Endothelial cell of umbilical vein (primary cell): ENCODE results near the gene TMTC1. TPM values are rescaled to one million over a fixed set of nuclear protein-coding genes. Genes with fewer than 3 reads are reported as not detected.

Experiments used
- BruUV-seq: library from RNA; stranded (reverse); fragments of 400-500 nt; replicated peaks from 2 replicates; lab custom pipeline; 2021; lab: Mats Ljungman, UMichigan
- CTCF ChIA-PET: fragments of 300-600, 350-600 bp; sonication (Branson Sonifier 250); formaldehyde crosslinking; loops from one replicate; lab custom pipeline; 2021; ENCODE audit warnings: antibody characterized with exemption, inconsistent platforms; lab: Charles Lee
- POLR2A ChIA-PET: fragments of 300-600, 350-600 bp; sonication (Branson Sonifier 250); formaldehyde crosslinking; loops from one replicate; lab custom pipeline; 2021; ENCODE audit warnings: antibody characterized with exemption, inconsistent platforms; lab: Charles Lee
- DNase-seq: peaks from one replicate; pipeline ENCODE4 v3.0.0-alpha.2; 2011; ENCODE audit warnings: low read depth, low spot score
- FAIRE-seq: peaks from 2 replicates; lab custom pipeline; 2011; peaks lifted over from hg19 to GRCh38; lab: Jason Lieb, UNC
- H2AFZ ChIP-seq: 2 replicates; pipeline ENCODE4 v1.6.0; 2012; ENCODE audit warnings: low read depth, low read length, control low read depth, inconsistent platforms
- H3K27ac ChIP-seq: 2 replicates; pipeline ENCODE4 v1.5.1; 2011; ENCODE audit warnings: low read depth, mild to moderate bottlenecking, control low read depth, low read length, moderate library complexity; ENCODE audit not compliant: insufficient read depth
- H3K27me3 ChIP-seq, 2 experiments: 2 replicates each; pipeline versions ENCODE4 v1.6.0 to v1.6.1; 2011; ENCODE audit warnings: low read length in 2 of 2, mixed read lengths in 1 of 2; ENCODE audit not compliant: control insufficient read depth in 2 of 2, insufficient read depth in 2 of 2
- H3K36me3 ChIP-seq, 2 experiments: 2 replicates in 1 of 2; 3 replicates in 1 of 2; pipeline ENCODE4 v1.5.1; 2011; ENCODE audit warnings: low read length in 2 of 2, mild to moderate bottlenecking in 1 of 2, moderate library complexity in 1 of 2; ENCODE audit not compliant: control insufficient read depth in 2 of 2, insufficient read depth in 2 of 2; ENCODE audit errors: extremely low read depth in 1 of 2
- H3K4me1 ChIP-seq: 3 replicates; pipeline ENCODE4 v1.5.1; 2011; ENCODE audit warnings: mild to moderate bottlenecking, low read length; ENCODE audit not compliant: control insufficient read depth, insufficient read depth; ENCODE audit errors: extremely low read depth
- H3K4me2 ChIP-seq: 2 replicates; pipeline ENCODE4 v1.6.1; 2011; ENCODE audit warnings: low read length, control low read depth, mixed read lengths; ENCODE audit not compliant: insufficient read depth
- H3K4me3 ChIP-seq, 3 experiments: fragments of 200-600 bp in 1 of 3; sonication (generic), shearing (Covaris generic) in 1 of 3; replicated peaks in 1 of 3; 2 replicates each; pipeline ENCODE4 v1.5.1; 2011 to 2016; ENCODE audit warnings: control low read depth in 3 of 3, low read length in 3 of 3, mild to moderate bottlenecking in 2 of 3, inconsistent platforms in 1 of 3, low read depth in 1 of 3, moderate library complexity in 1 of 3; ENCODE audit not compliant: insufficient read depth in 1 of 3
- H3K79me2 ChIP-seq: 2 replicates; pipeline ENCODE4 v1.6.0; 2012; ENCODE audit warnings: low read length, inconsistent platforms; ENCODE audit not compliant: control insufficient read depth, insufficient read depth
- H3K9ac ChIP-seq: replicated peaks from 2 replicates; pipeline ENCODE3; 2011; ENCODE audit warnings: low read length, control low read depth; ENCODE audit not compliant: insufficient read depth; ENCODE audit errors: extremely low read depth
- H3K9me1 ChIP-seq: replicated peaks from 3 replicates; pipeline ENCODE4 v1.6.0; 2011; ENCODE audit warnings: mild to moderate bottlenecking, low read length; ENCODE audit not compliant: control insufficient read depth, insufficient read depth; ENCODE audit errors: extremely low read depth
- H3K9me3 ChIP-seq: replicated peaks from 2 replicates; pipeline ENCODE4 v1.5.1; 2012; ENCODE audit warnings: low read length, inconsistent platforms; ENCODE audit not compliant: control insufficient read depth, insufficient read depth
- H4K20me1 ChIP-seq: replicated peaks from 2 replicates; pipeline ENCODE3; 2011; ENCODE audit warnings: mild to moderate bottlenecking, low read length; ENCODE audit not compliant: control insufficient read depth, insufficient read depth; ENCODE audit errors: extremely low read depth
- CTCF ChIP-seq, 2 donors: IDR thresholded peaks; 1 replicate in 1 of 2; 2 replicates in 1 of 2; pipeline ENCODE4 v1.5.1; 2011; ENCODE audit warnings: low read length in 2 of 2, mild to moderate bottlenecking in 2 of 2, moderate library complexity in 2 of 2, control low read depth in 1 of 2, inconsistent platforms in 1 of 2, low read depth in 1 of 2; ENCODE audit not compliant: insufficient read depth in 1 of 2; ENCODE audit errors: extremely low read depth in 1 of 2
- EZH2 ChIP-seq: IDR thresholded peaks from 2 replicates; pipeline ENCODE4 v1.6.1; 2012; ENCODE audit warnings: borderline replicate concordance, low read depth, mild to moderate bottlenecking, moderate library complexity, low read length, inconsistent platforms; ENCODE audit not compliant: severe bottlenecking
- FOS ChIP-seq: IDR thresholded peaks from 2 replicates; pipeline ENCODE4 v1.6.1; 2011; ENCODE audit warnings: mild to moderate bottlenecking, low read length, moderate library complexity, borderline replicate concordance; ENCODE audit not compliant: insufficient read depth
- GATA2 ChIP-seq: IDR thresholded peaks from 2 replicates; pipeline ENCODE4 v1.7.0; 2011; ENCODE audit warnings: low read depth, mild to moderate bottlenecking, moderate library complexity, mixed read lengths, low read length; ENCODE audit not compliant: insufficient read length, insufficient read depth
- MAX ChIP-seq: IDR thresholded peaks from 2 replicates; pipeline ENCODE4 v1.6.1; 2011; ENCODE audit not compliant: insufficient read depth, insufficient read length
- MYC ChIP-seq: IDR thresholded peaks from one replicate; pipeline ENCODE4 v1.6.1; 2011; ENCODE audit warnings: mild to moderate bottlenecking, low read depth, low read length
- POLR2A ChIP-seq: IDR thresholded peaks from 2 replicates; pipeline ENCODE4 v1.6.1; 2012; ENCODE audit warnings: low read depth, mild to moderate bottlenecking, control low read depth, low read length
- POLR2AphosphoS5 ChIP-seq: IDR thresholded peaks from 2 replicates; pipeline ENCODE4 v1.6.1; 2012; ENCODE audit warnings: low read depth, mild to moderate bottlenecking, control low read depth, low read length, moderate library complexity; ENCODE audit not compliant: insufficient read depth
- dilution Hi-C: fragments of 300-500 bp; cut with MboI; formaldehyde crosslinking; loops from one replicate; pipeline ENCODE4 v1.15.0; 2019; ENCODE audit warnings: low sequenced_read_pairs; ENCODE audit not compliant: extremely low pct_ligation_motif_present
- intact Hi-C: fragments of 100-400 bp; cut with micrococcal nuclease; formaldehyde crosslinking; loops from one replicate; pipeline ENCODE4 v1.10.0; 2022
- polyA plus RNA-seq, 4 experiments: library from polyadenylated mRNA; depleted of rRNA in 3 of 4; stranded (reverse) in 3 of 4; unstranded in 1 of 4; fragments of >200 nt; gene quantifications; 2 replicates each; pipeline versions ENCODE4 v1.2.1 to v1.2.3, GENCODE V29; 2011 to 2012; ENCODE audit warnings: missing spikeins in 1 of 4
- total RNA-seq: library from RNA; stranded (reverse); gene quantifications from 2 replicates; pipeline ENCODE4 v1.2.3, GENCODE V29; 2021

TMTC1 gene
- total and polyA plus RNA-seq, 2 donors (not counting 3 experiments of a cell fraction or from before 2014, with no cell fraction given) = 5.4 to 5.9 TPM

GRCh38 chr12:29486972-29487371 lies 296.8 kb downstream of the TMTC1 start:
- no peaks in the 10 kb centered on the region for H4K20me1 ChIP-seq
- no peak for DNase-seq
- intact Hi-C loops (no loop called here), dilution Hi-C loops (no loop called here)
- no peak overlapping the region for H3K4me2 ChIP-seq
- ChIA-PET POLR2A (no interaction called here), CTCF (no interaction called here)
- no peaks in the 10 kb centered on the region for H3K9me3 ChIP-seq
- no peak for TF ChIP-seq MYC
- no peaks in the 10 kb centered on the region for H3K79me2 ChIP-seq
- no peak overlapping the region for H2AFZ ChIP-seq
- FAIRE-seq = no peak
- no peak overlapping the region for H3K27ac ChIP-seq
- H3K36me3 ChIP-seq = no peaks in the 10 kb centered on the region
- H3K4me1 ChIP-seq = no peaks in the 10 kb centered on the region
- H3K4me3 ChIP-seq = no peak overlapping the region
- H3K9me1 ChIP-seq = no peaks in the 10 kb centered on the region
- no peaks in the 10 kb centered on the region for H3K27me3 ChIP-seq
- no TSS peak for BruUV-seq
- H3K9ac ChIP-seq = no peak overlapping the region

GRCh38 chr12:29463198-29463597 lies 320.5 kb downstream of the TMTC1 start:
- Histone ChIP-seq H3K4me1 (no peaks in the 10 kb centered on the region), H3K4me3 (no peak overlapping the region), H3K27ac (no peak overlapping the region), H3K9me1 (no peaks in the 10 kb centered on the region), H3K9me3 (no peaks in the 10 kb centered on the region), H3K79me2 (no peaks in the 10 kb centered on the region), H3K27me3 (no peaks in the 10 kb centered on the region), H2AFZ (no peak overlapping the region), H3K36me3 (no peaks in the 10 kb centered on the region), H3K4me2 (no peak overlapping the region), H4K20me1 (no peaks in the 10 kb centered on the region), H3K9ac (no peak overlapping the region)
- TF ChIP-seq POLR2A (no peak), GATA2 (no peak), EZH2 (no peak), CTCF (IDR thresholded peaks at IDR 0.05; ENCODE audit: extremely low read depth in 1 of 2, insufficient read depth in 1 of 2, low read depth in 1 of 2, low read length in 2 of 2) (no peak), MYC (no peak), POLR2AphosphoS5 (no peak), MAX (no peak), FOS (no peak)
- intact Hi-C loops (no loop called here), dilution Hi-C loops (no loop called here)
- no peak for DNase-seq
- no TSS peak for BruUV-seq
- ChIA-PET POLR2A (no interaction called here), CTCF (interaction anchor here (1.5 kb wide), 1 partner anchor 10 kb away, joined by 3 read pairs; no protein-coding TSS in a partner anchor)
- FAIRE-seq = no peak
